GM21723 (cell line): ENCODE measurements around the gene CEP41.

Experiments
- ATAC-seq: cut with Tn5 transposase; IDR thresholded peaks from one replicate; pipeline ENCODE4 v1.9.1; 2021; ENCODE audit warnings: mild to moderate bottlenecking, moderate library complexity; ENCODE audit not compliant: unreplicated experiment

CEP41 gene

DNA sequence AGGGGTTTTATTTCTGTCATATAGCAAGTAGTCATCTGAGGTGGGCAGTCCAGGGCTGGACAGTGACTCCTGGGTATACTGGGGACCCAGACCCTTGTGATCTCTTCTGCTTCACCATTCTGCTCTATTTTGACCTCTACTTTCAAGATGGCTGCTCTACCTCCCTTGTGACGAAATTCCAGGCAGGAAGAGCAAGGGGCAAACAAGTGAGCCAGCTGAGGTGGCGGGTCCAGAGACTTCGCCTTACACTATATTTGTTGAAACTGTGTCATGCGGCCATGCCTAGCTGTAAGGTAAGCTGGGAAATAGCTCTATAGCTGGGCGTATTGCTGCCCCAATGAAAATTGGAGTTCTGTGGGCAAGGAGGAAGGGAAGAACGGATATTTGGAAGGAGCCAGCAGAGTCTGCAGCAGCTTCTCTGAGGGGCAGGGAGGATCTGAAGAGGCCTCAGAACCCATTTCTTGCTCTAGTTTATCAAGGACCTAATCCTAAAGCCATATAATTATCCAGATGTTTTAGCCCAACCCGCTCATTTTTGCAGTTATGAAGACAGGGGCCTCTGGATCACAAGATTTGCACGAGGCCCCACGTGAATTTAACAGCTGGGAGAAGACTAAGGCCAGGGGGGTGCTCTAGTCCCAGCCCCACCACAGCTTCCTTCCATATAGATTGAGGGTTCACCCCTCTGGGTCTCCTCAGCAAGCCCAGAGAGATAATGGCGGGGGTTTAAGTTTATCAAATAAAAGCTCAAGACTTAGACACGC lies 68.2 kb downstream of the CEP41 start:
- ATAC-seq, result no peak

DNA sequence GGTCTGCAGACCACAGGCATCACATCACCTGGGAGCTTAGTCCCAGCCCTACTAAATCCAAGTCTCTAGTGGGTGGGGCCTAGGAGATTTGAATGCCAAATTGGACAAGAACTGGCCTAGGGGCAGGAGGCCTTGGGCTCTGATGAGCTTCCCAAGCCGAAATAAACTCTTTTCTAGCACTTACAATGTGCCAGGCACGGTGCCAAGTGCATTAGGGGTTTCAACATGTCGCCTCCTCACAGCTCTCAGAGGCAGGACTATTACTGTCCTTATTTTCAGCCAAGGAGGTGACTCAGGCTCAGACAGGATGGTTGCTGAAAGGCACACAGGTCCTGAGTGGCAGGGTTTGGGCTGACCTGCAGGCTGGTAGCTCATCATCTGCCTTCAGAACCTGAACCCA lies 69.8 kb downstream of the CEP41 start:
- no peak for ATAC-seq

DNA sequence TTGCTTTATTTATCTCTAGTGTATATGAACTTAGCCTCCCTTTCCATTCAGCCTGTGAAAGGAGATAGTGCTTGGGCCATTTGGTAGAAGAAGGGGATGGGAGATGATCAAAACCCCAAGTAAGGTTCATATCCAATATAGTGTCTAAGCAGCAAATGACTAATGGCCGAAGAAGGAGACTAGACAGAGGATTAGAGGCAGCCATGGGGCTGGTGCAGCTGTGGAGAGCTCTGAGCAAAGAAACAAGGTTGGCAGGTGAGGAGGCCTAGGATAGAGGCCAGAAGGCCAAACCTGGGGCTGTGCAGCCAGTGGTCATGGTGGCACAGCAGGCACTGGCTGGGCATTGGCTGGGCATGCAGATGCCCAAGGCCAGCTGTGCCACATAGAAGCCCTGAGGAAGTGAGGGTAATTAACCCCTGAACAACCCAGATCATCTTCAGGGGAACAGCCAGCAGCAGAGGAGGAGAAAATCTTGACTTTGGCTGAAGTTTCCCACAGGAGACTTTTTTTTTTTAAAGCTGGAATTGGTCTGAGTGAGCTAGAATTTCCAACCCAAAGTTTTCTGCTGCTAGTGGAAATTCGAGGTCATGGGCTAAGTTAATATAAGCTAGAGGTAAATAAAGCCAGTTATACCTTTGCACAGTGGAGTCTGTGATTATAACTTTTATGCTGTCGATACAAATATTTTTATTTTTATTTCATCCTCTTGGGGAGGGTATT lies 70.8 kb downstream of the CEP41 start:
- ATAC-seq, result no peak

DNA sequence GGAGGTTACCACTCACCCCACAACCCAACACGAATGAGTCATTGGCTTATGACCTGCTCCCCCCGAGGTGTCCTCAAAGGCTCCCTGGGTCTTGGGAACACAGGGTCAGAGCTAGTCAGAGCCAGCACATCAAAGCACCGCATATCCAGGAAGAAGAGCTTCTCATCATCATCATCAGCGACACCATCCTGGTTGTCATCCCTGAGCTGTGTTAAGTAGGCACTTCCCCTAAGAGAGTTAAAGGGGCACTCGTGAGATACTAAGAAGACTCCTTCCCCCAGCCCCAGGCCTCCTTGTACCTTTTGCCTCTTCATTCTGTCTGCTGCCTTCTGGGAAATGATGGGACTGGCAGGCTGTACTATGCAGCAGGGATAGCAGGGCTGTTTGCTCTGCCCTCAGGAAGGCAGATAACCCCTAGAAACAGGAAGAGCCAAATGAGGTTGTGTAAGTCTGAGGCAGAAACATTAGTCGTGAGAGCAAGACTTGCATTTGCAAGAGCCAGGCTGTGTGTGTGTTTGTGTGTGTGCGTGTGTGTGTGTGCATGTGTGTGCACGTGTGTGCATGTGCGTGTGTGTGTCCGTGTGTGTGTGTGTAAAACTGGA lies 71.6 kb downstream of the CEP41 start:
- ATAC-seq, result no peak

DNA sequence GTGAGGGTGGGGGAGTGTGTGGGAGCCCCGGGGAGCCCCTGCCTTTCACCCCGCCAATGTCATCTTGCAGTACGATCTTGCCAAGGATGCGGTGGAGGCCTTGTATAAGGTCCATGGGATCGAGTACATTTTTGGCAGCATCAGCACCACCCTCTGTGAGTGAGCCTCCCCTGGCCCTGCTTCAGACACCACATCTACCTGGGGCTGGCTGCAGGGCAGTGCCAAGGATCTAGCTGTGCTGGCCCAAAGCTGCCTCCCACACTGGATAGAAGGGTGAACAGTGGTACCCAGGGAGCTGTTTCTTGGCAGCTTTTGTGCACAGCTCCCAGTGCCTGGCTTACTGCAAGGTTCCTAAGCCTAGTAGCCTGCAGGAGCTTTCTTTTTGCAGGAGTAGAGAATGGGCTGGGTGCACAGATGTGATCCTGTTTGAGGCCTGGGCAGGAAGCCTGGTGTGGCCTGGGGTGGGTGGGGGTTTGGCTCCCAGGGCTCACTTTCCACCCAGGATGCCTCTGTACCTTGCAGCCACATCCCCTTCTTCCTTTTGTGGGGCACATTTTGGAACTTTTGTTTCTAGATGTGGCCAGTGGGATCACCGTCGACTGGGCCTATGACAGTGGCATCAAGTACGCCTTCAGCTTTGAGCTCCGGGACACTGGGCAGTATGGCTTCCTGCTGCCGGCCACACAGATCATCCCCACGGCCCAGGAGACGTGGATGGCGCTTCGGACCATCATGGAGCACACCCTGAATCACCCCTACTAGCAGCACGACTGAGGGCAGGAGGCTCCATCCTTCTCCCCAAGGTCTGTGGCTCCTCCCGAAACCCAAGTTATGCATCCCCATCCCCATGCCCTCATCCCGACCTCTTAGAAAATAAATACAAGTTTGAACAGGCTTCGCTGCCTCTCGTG lies 72.7 kb downstream of the CEP41 start:
- no peak for ATAC-seq

DNA sequence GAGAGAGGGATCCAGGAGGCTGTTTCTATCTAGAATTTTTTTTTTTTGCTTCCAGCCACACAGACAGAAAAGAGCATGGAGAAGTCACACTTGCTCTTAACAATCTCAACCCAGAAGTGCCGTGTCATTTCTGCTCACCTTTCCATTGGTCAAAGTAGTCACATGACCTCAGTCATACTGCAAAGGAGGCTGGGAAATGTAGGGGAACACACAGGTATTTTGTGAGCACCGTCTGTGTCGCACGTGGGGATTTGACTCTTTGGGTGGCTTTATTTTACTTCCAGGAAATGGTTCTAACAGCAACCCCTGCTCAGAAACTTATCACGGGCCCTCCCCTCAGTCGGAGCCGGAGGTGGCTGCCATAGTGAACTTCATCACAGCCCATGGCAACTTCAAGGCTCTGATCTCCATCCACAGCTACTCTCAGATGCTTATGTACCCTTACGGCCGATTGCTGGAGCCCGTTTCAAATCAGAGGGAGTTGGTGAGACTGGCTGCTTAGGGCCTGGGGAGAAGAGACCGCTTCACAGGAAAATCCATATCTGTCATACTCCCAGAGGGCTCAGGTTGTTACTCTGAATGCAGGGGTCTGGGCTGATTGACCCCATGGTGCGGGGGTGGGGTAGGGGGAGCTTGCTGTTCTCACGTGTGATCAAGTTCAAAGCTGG lies 73.6 kb downstream of the CEP41 start:
- no peak for ATAC-seq

DNA sequence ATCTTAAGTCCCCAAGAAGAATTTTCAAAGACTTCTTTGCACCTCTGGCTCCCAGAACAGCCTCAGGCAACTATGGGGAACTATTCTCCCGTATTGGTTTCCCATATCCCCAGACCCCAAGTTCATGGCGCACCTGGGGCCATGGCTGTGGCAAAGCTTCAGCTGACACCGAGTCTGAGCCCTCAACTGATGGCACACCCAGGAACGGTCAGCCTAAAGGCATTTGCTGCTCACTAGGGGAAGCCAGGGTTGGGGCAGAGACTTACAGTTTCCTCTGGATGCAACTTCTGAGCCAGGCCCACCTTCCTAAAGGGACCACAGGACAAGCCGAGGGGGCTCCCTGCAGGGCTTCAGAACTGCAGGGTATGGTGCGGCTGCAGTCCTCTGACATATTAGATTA lies 74.3 kb downstream of the CEP41 start:
- ATAC-seq, result no peak

DNA sequence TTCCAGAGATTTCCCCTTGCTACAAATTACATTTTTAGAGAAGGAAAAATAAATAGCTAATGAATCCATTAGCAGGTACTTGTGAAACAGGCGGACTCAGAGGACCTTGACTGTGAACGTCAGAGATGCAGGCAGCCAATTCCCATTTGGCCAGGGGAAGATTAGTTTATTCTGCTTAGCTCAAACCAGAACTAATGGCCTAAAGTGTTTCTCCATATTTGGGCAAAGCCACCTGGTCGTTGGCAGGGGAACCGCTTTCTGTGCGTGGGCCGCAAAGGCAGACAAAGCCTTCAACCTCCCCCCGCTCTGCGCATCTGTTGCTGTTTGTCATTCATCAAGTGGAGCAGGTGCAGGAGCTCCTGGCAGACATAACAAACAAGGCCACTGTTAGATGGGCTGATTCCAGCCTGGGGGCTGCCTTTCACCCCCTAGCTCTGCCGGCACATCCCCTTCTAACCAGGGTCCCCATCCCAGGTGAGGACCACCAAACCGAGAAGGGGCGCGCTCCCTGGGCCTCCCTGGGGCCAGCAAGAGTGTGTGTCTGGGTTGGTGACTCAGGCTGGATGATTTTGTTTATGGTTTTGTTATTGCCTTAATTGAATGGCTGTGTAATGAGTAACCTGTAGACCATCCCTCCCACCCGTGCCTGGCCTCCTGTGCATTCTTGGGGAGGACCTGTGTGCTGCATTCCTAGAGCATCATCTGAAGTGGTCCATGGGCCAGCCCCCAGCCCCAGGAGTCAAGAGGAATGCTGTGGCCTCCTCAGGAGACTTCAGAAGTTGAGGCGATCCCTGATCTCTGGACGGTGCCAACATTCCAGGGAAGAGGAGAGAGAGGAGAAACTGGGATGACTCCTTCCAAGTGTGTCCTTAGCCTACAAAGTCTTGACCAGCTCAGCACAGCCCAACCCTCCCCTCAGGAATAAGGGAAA lies 75.0 kb downstream of the CEP41 start:
- ATAC-seq, result no peak

DNA sequence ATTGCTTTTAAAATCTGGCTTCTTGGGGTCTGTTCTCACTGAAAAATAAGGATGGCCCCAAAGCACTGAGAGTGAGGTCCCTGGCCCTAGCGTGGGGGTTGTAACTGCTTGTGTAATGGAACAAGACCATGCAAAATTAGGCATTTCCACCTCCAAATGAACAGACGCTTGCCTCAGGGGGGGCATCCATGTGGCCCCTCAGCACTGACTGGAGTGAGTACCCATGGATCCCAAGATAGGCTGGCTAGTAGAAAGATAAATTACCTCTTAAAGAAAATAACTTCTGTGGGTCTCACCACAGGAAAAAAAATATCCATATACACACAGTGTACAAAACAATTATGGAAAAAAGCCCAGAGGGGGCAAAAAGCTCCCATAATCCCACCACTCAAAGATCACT lies 75.7 kb downstream of the CEP41 start:
- ATAC-seq, result no peak

DNA sequence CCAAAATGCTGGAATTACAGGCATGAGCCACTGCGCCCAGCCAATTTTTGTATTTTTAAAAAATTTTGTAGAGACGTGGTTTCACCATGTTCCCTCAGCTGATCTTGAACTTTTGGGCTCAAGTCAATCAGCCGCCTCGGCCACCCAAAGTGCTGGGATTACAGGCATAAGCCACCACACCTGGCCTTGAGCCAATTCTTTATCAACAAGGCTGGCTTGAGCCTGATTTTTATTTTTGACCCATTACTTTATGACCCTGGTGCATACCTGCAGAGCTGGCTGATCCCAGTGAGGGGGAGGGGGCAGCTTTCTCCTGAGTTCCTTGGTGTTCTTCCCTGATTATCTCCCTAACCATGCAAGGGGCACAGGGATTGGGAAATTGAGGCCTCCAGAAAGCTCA lies 76.4 kb downstream of the CEP41 start:
- no peak for ATAC-seq

DNA sequence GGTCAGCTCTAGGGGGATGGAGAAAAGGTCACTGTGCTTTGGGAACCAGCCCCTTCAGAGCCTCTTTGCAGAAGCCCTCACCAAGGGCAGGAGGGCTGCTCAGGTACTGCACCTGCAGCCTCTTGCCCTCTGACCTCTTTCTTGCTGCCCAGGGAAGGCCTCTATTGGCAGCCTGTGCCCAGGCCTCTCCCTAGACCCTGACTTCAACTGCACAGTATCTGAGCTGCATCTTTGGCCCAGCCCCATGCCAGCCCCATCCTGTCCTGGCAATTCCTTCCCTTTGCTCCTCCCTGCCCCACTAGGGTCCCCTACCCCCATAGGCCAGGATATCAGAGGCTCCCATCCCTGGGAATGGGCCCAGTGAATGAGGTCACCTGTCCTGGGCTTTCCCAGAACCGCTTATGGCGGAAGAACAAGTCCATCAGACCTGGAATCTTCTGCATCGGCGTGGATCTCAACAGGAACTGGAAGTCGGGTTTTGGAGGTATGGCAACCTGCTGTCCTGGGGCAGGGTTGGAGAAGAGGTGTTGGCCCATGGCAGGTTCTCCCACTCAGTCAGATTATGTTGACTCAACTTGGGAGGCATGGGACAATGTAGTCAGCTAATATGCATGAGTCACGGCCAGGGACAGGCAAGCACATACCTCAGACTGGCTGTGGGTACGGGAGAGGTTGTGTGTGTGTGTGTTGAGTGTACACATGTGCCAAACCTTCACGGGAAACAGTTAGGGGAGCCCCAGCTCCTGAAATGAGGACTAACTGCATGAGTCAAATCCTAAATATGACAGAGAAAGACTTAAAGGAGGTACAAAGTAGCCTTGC lies 77.6 kb downstream of the CEP41 start:
- ATAC-seq, result no peak

DNA sequence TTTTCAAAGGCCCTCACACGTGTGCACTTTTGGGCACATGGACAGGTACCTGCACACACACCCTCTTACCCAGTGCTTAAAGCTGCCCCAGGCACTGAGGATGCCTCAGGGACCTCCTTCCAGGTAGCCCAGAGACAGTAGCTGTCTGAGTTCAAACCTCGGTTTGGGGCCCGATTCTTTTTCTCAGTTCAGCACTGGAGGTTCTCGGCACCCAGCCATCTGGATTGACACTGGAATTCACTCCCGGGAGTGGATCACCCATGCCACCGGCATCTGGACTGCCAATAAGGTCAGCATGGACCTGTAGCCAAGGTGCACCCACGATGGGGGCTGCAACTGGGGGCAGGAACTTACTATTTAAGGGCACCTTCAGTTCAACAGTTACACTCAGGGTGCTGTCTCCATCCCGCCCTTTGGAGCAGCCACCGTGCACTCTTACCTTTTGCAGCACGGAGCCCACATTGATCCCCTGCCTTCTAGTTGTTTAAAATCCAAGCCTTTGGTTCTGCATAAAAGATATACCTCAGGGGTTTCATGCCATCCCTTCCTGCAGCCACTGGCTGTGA lies 78.5 kb downstream of the CEP41 start:
- ATAC-seq, result no peak

DNA sequence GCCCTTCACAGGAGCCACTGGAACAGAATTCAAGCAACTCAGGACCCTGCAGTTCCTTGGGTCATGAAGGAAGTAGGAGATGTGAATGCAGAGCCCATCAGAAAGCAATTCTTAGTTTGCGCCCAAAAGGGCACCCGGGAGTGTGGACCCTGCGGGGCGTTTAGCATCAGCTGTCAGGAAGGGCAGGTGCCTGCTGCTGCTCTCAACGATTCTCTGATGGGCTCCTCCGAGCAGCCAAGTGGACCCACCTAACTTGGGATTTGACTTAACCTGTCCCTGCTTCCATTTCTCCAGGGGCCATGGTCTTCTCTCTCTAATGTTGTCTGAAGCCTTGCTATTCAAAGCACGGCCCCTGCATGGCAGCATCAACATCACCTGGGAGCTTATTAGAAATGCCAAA lies 79.1 kb downstream of the CEP41 start:
- no peak for ATAC-seq

DNA sequence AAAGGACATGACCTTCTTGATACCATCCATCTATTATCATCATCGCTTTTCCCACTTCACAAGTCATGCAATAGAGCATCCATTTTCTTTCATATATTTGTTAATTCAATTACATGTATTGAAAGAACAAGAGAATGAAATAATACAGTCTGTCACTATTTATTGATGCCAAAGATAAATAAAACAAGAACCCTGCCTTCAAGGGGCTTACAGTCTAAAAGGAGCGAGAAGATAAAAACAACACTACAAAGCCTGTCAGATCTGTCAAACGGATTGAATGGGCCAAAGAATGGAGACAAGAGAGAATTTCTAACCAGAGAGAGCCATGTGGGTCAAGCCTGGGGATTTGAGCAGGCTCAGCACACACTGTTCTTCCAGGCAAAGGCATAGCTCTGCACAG lies 80.3 kb downstream of the CEP41 start:
- no peak for ATAC-seq

DNA sequence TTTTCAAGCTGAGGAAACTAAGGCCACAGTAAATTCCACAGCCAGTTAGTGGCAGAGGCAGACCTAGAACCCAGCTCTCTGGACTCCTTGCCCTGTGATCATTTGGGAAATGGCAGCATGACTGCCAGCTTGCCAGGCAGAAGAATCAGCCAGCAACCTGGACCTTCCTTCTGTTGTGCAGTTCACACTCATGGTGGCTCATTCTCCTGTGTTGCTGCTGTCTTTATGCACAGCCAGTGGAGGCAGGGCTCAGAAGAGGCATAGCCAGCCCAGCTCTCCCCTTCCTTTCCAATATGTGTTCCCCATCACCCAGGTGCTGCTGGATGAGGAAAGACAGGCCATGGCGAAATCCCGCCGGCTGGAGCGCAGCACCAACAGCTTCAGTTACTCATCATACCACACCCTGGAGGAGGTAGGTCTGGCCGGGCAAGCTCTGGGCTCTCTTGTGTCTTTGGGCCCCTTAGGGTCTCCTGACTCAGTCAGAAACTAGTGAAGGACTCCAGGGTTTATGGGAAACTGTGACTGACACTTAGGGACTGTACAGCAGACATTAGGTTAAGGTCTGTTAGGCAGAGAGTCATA lies 81.4 kb downstream of the CEP41 start:
- no peak for ATAC-seq

DNA sequence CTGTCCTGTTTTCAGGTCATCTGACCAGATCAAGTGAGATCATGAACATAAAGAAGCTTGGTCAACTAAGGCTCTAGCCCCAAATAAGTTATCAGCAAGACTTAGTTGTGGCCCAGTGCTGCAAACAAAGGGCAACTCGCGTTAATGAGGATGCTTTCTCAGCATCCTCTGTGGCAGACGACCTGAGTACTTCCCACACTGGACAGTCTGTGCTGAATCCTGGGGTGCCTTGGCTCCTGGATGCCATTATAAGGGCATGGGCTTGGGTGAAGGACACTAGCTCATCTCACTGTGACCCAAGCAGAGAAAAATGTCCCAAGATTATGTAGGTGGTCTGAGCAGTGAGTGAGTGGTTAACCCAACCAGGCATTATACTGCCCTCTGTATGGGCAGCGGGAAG lies 82.3 kb downstream of the CEP41 start:
- ATAC-seq, result no peak

DNA sequence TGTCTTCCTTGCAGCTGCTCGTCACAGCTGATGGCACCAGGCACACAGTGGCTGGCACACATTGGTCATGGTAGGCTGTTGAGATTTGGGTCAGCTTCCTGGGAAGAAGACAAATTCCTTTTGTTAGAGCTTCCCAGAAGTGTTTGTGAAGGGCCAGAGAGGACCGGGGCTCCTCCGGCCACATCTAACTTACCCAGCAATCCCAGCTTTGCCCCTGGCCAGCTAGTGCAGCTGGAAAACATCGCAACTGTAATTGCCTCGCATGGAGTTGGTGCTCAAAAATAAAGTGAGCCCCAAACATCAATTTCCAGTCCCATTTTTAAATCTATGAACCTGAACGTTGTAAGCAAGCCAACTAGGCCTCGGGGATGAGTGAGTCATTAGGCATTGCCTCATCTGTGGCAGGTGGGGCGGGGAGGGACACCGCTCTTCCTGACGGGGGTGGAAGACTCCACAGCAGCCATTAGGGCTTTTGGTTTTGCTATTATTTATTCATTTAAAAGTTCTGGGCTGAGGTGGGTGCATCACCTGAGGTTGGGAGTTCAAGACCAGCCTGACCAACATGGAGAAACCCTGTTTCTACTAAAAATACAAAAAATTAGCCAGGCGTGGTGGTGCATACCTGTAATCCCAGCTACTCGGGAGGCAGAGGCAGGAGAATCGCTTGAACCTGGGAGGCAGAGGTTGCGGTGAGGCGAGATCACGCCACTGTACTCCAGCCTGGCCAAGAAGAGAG lies 83.8 kb downstream of the CEP41 start:
- no peak for ATAC-seq
